Esophagus squamous epithelium (tissue), 5 donors: ENCODE measurements around the gene SOX15. TPM values are rescaled to one million over a fixed set of nuclear protein-coding genes. Genes with fewer than 3 reads are reported as not detected.

Source experiments
- DNase-seq: peaks from one replicate; lab custom pipeline; 2025; lab: John Stamatoyannopoulos, UW
- H3K27ac ChIP-seq, 4 donors: fragments of 200-600 bp; sonication (generic); one replicate each; pipeline ENCODE4 v1.5.1; 2016 to 2019; ENCODE audit warnings: mild to moderate bottlenecking in 1 of 4
- H3K27me3 ChIP-seq, 4 donors: fragments of 200-600 bp; sonication (generic); 1 replicate in 3 of 4; 2 replicates in 1 of 4; pipeline versions ENCODE4 v1.5.1 to v1.6.0; 2017 to 2021; ENCODE audit warnings: antibody characterized with exemption in 1 of 4
- H3K36me3 ChIP-seq, 3 donors: fragments of 200-600 bp; sonication (generic); one replicate each; pipeline ENCODE4 v1.5.1; 2016 to 2019
- H3K4me1 ChIP-seq, 3 donors: fragments of 200-600 bp; sonication (generic); one replicate each; pipeline ENCODE4 v1.5.1; 2017 to 2019
- H3K4me3 ChIP-seq, 4 donors: fragments of 200-600 bp; sonication (generic); 1 replicate in 3 of 4; 2 replicates in 1 of 4; pipeline ENCODE4 v1.5.1; 2016 to 2019; ENCODE audit warnings: mild to moderate bottlenecking in 2 of 4, moderate library complexity in 1 of 4
- H3K9me3 ChIP-seq, 3 donors: fragments of 200-600 bp; sonication (generic); one replicate each; pipeline ENCODE4 v1.5.1; 2016 to 2019
- CTCF ChIP-seq, 6 experiments: fragments of 450-650 bp in 4 of 6; fragments of 200-600 bp in 2 of 6; sonication (generic) in 2 of 6; IDR thresholded peaks; one replicate each; pipeline ENCODE4 v1.5.1; 2016 to 2019; ENCODE audit warnings: antibody characterized with exemption in 6 of 6, mild to moderate bottlenecking in 4 of 6, moderate library complexity in 4 of 6
- POLR2A ChIP-seq, 4 donors: fragments of 450-650 bp; IDR thresholded peaks; one replicate each; pipeline ENCODE4 v1.6.1; 2017; ENCODE audit warnings: antibody characterized with exemption in 4 of 4, mild to moderate bottlenecking in 4 of 4, moderate library complexity in 3 of 4
- WGBS, 2 donors: methylation state at CpG; one replicate each; pipeline ENCODE4 v1.1.5; 2018; 5-methylcytosine and 5-hydroxymethylcytosine counted together
- intact Hi-C: fragments of 100-400 bp; cut with DNase I; formaldehyde crosslinking; loops from one replicate; pipeline ENCODE4 v1.15.0; 2022
- total RNA-seq, 4 donors: library from RNA; depleted of rRNA; stranded (reverse); fragments of >200 nt; gene quantifications; one replicate each; pipeline ENCODE4 v1.1.0, GENCODE V29; 2016
- donor health status: DM: yes; HTN: yes; CAD: no.

The SOX15 gene
- total RNA-seq, 4 donors from 2014 or later, result 89.1 to 127 (median 103) TPM

GRCh38 chr17:7574176-7574953, 15.5 kb downstream of the SOX15 start:
- peaks cover 40 to 76% (median 50%) of the 10 kb centered on the region in 3 donors for H3K36me3 ChIP-seq
- WGBS, 2 donors, result 14 to 25% methylated on average over 6 to 15 of the region's 15 CpGs

GRCh38 chr17:7573324-7574080, 16.4 kb downstream of the SOX15 start:
- DNase-seq, result peak; percentile 69
- Histone ChIP-seq H3K27ac (peak overlapping the region; percentile 97 to 100 (median 98)), H3K36me3 (peaks cover 40 to 78% (median 47%) of the 10 kb centered on the region in 3 donors), H3K27me3 (no peaks in the 10 kb centered on the region), H3K9me3 (no peaks in the 10 kb centered on the region), H3K4me3 (peak overlapping the region; percentile 73 to 100 (median 85)), H3K4me1 (peaks cover 36 to 59% (median 41%) of the 10 kb centered on the region in 3 donors)
- 0 to 4% methylated on average over 5 to 12 of the region's 71 CpGs for WGBS, 2 donors
- intact Hi-C loops, result no loop called here
- TF ChIP-seq POLR2A (IDR thresholded peaks at IDR 0.05), result peak in 1 of 4 donors; percentile 55
- no peak for TF ChIP-seq CTCF (IDR thresholded peaks at IDR 0.05)

More at GRCh38 chr17:7574176-7574953, 15.5 kb downstream of the SOX15 start:
- no peak for DNase-seq
- intact Hi-C loops, result no loop called here
- H3K27me3 ChIP-seq, result no peaks in the 10 kb centered on the region
- peak overlapping the region; percentile 73 to 100 (median 85) for H3K4me3 ChIP-seq
- TF ChIP-seq POLR2A (IDR thresholded peaks at IDR 0.05) (no peak), CTCF (IDR thresholded peaks at IDR 0.05) (no peak)
- H3K27ac ChIP-seq, result peak overlapping the region; percentile 97 to 100 (median 98)
- H3K4me1 ChIP-seq, result peaks cover 40 to 68% (median 49%) of the 10 kb centered on the region in 3 donors
- no peaks in the 10 kb centered on the region for H3K9me3 ChIP-seq

GRCh38 chr17:7572588-7573323, 17.1 kb downstream of the SOX15 start:
- Histone ChIP-seq H3K36me3 (peaks cover 34 to 75% (median 40%) of the 10 kb centered on the region in 3 donors), H3K27ac (peak overlapping the region; percentile 97 to 100 (median 98)), H3K9me3 (no peaks in the 10 kb centered on the region), H3K27me3 (no peaks in the 10 kb centered on the region), H3K4me3 (peak overlapping the region; percentile 73 to 100 (median 85)), H3K4me1 (peaks cover 34 to 52% (median 36%) of the 10 kb centered on the region in 3 donors)
- intact Hi-C loops, result no loop called here
- peak; percentile 31 to 98 (median 95) for TF ChIP-seq POLR2A (IDR thresholded peaks at IDR 0.05)
- TF ChIP-seq CTCF (IDR thresholded peaks at IDR 0.05), result peak in 3 of 6 experiments; percentile 2 to 29 (median 18)
- 0% methylated on average over 6 to 26 of the region's 73 CpGs for WGBS, 2 donors
- DNase-seq, result peak; percentile 98

GRCh38 chr17:7572338-7572587, 17.6 kb downstream of the SOX15 start:
- Histone ChIP-seq H3K27ac (peak overlapping the region; percentile 90 to 97 (median 94)), H3K9me3 (no peaks in the 10 kb centered on the region), H3K4me1 (peaks cover 34 to 47% (median 36%) of the 10 kb centered on the region in 3 donors), H3K36me3 (peaks cover 29 to 75% (median 38%) of the 10 kb centered on the region in 3 donors), H3K4me3 (peak overlapping the region; percentile 34 to 100 (median 76)), H3K27me3 (no peaks in the 10 kb centered on the region)
- TF ChIP-seq POLR2A (IDR thresholded peaks at IDR 0.05) (no peak), CTCF (IDR thresholded peaks at IDR 0.05) (peak in 1 of 6 experiments; percentile 8)
- no peak for DNase-seq
- intact Hi-C loops, result no loop called here
- 0 to 3% methylated on average over 1 to 11 of the region's 11 CpGs for WGBS, 2 donors
